Head of caudate nucleus (tissue), 42 donors: Measurements from ENCODE around the gene PRR23A.
"Not testable (repeated sequence)": the region's sequence is repeated elsewhere in the genome, so short reads cannot be mapped to it uniquely, and the experiment has no call there.

ENCODE experiments used
- DNase-seq, 42 donors: peaks; one replicate each; pipeline versions ENCODE4 v3.0.0 to v3.0.0-alpha.2; 2020 to 2021; ENCODE audit warnings: mixed read lengths in 7 of 42
- intact Hi-C: fragments of 100-400 bp; cut with DNase I; formaldehyde crosslinking; loops from one replicate; pipeline ENCODE4 v1.15.0; 2022

Gene PRR23A

DNA sequence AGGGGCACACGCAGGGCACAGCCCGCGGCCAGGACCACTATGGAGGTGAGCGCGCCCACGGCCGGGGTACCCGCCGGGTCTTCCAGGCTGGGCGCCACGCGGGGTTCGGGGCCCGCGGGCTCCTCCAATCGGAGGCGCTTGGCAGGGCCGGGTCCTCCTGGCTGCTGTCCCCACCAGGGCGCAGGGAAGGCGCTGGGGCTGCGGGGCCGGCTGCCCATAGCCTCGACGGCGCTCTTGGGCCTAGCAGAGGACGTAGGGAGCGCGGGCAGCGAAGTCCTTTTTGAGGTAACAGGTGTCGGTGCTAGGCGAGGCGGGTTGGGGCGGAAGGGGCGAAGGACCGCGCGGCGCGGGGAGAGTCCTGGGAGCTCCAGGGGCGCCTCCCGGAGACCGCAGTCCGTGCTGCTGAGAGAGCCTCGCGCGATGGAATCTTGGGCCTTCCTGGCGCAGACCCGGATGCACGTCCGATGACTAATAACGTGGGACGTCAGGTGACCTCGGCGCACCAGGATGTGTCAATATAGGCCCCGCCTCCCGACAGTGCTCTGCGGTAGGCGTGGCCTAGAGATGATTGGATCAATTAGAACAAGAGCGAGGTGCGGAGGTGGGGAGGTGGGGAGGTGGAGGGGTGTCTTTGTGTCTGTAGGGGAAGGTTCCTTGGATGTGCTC lies at the start of gene PRR23A:
TSS of gene PRR23A (minus strand) at position 218 of the 666 bp plus-strand sequence. CDS start at position 218, 0 bp downstream.
- DNase-seq: no peak
- intact Hi-C loops: no loop called here

DNA sequence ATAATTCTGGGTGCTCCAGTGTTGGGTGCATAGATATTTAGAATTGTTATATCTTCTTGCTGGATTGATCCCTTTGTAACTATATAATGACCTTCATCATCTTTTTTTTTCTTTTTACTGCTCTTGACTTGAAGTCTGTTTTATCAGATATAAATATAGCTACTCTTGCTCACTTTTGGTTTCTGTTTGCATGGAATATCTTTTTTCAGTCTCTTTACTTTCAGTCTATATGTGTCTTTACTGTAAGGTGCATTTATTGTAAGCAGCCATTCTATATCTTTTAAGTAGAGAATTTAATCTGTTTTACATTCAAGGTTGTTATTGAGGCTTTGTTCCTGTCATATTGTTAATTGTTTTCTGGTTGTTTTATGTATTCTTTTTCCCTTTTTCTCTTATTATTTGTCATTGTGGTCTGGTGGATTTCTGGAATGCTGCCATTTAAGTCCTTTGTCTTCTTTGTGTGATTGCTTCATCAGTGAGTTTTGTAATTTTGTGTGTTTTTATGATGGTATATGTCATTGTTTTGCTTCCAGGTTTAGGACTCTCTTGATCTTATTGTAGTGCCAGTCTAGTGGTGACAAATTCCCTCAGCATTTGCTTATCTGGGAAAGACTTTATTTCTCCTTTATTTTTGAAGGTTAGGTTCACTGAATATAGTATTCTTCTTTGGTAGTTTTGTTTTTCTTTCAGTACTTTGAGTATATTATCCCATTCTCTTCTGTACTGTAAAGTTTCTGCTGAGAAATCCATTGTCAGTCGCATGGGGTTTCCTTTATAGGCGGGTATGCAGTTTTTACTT lies 46.9 kb upstream of the PRR23A start:
- no peak for DNase-seq
- intact Hi-C loops: no loop called here

DNA sequence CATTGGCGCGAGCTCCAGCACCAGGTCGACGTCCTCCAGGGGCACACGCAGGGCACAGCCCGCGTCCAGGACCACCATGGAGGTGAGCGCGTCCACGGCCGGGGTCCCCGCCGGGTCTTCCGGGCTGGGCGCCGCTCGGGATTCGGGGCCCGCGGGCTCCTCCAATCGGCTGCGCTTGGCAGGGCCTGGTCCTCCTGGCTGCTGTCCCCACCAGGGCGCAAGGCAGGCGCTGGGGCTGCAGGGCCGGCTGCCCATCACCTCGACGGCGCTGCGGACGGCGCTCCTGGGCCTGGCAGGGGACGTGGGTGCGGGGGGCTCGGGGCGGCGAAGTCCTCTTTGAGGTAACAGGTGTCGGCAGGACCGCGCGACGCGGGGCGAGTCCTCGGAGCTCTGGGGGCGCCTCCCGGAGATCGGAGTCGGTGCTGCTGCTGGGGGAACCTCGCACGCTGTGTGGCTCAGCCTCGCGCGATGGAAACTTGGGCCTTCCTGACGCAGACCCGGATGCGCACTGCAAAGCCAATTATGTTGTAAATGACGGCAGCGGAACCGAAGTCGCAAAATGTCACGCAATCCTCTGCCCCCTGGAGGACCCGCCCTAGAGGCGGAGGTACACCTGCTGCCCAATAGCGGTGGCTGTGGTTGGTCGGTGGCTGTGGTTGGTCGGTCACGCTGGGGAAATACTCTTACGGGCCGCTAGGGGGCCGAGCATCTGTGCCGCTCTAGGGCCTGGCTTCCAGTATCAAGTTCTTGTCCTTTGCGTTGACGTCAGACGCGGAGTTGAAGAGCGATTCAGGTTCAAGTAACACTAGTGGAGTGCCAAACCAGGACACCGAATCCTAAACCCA lies 38.5 kb upstream of the PRR23A start, which contains the start of gene PRR23C:
TSS of gene PRR23C (minus strand) at position 527 of the 845 bp plus-strand sequence. CDS start at position 255, 272 bp downstream.
- DNase-seq: no peak
- intact Hi-C loops: no loop called here

DNA sequence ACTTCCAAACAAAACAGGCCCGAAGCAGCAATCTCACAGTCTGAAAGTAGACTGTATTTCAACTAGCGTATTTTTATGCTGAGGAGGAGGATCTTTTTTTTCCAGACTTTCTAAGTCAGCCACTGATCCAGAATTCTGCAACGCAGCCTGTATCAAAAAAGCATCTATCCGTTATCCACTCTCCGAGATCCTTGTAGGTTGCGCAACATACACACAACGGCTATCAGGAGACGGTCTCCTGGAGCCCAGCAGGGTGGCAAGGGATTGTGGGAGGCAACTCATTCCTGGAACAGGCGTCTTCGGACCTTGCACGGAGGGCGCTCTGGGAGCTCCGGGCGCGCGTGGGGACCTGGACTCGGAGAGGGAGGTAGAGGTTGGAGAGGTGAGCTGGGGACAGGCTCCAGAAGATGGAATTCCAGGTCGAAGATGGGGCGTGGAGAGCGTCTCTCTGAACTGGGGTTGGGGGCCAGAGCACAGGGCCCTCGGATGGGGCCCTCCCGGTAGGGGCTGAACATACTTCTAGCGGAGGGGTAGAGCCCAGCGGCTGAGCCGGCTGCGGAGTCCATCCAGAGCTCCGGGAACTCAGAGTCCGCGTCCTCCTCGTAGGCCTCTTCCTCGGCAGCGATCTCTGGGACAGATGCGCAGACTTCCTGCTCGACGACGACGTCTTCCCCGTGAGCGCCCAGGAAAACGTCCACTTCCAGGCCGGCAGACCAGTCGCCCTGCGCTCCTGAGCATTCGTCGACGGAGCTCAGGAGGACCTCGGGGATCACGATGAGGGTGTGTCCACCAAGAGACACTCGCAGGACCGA lies 37.7 kb upstream of the PRR23A start:
- DNase-seq: no peak

DNA sequence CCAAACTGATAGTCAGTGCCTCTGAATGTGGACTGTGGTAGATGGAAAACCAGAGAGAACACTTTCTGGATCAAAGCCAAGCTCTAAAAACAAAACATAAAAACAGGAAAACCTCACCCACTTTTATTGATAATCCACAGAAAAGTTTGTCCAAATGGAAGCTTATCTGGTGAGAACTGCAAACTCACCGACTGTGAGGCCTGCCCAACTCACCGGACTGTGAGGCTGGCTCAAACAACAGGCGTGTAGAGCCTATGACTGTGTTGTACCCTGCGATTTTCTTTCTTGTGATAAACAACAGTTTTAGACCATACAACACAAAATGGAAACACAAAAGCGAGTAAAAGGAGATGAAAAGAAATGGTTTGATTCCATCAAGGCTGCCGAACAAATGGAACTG lies 31.4 kb upstream of the PRR23A start:
- intact Hi-C loops: no loop called here
- DNase-seq: no peak

More for the DNA sequence above, 37.7 kb upstream of the PRR23A start:
- intact Hi-C loops: no loop called here

DNA sequence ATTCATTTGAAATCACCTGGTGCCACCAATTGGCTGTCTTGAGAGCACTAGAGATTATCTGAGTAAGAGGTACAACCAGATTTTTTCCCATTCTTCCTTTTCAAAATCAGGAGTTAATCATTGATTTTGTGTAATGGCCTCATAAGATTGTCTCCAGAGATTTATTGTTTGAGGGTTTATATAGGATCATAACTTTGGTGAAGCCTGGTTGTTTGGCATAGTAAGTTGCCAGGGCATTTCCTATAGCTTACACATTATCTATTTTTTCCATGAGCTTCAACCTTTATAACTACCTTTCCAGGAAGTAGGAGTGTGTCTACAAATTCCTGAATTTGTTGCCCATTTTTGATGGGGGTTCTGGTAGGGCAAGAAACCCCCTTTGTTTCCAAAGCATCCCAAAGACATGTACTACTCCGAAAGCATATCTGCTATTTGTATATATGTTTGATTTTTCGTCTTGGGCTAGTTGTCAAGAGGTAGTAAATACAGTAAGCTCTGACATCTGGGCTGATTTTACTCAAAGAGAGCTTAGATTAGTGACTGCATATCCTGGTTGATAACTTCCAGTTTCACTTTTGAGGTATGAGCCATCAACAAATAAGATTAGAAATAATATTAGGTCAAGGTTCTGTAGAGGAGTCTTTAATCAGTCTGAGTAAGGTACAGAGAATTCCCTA lies 26.4 kb upstream of the PRR23A start:
- DNase-seq: no peak
- intact Hi-C loops: no loop called here

DNA sequence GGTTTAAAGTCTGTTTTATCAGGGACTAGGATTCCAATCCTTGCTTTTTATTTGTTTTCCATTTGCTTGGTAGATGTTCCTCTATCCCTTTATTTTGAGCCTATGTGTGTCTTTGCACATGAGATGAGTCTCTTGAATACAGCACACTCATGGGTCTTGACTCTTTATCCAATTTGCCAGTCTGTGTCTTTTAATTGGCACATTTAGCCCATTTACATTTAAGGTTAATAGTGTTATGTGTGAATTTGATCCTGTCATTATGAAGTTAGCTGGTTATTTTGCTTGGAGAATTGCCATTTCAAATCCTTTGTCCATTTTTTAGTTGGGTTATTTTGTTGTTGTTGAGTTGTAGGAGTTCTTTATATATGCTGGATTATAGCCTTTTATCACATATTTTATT lies 24.5 kb upstream of the PRR23A start:
- DNase-seq, intact Hi-C loops: not testable (repeated sequence)

DNA sequence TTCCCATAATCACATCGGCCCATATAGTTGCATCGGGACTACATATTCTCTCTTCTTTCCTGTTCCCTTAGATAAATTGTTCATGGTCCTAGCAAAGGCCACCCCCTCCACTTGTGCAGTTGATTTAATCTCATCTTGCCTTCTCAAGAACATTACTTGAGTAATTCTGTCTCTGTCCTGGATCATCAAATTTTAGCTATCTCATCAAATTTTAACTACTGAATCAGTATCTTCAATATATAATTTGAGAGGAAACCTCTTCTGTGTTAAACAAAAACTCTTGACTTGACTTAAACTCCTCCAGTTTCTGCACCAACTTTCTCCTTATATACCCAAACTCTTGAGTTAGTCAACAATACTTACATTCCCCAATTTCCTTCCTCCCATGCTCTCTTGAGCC lies 18.9 kb upstream of the PRR23A start:
- intact Hi-C loops: no loop called here
- DNase-seq: no peak

DNA sequence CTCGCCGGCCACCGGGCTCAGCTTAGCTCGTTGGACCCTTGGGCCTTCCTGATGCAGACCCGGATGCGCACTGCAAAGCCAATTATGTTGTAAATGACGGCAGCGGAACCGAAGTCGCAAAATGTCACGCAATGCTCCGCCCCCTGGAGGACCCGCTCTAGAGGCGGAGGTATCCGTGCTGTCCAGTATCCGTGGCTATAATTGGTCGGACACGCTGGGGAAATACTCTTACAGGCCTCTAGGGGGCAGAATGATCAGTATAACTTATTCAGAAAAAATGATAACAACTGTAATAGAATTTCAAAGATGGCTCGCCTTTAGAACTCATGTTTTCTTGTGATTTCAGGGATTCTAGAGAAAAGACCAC lies 14.8 kb upstream of the PRR23A start, which contains the start of gene PRR23B:
TSS of gene PRR23B (minus strand) at position 59 of the 367 bp plus-strand sequence. CDS start 265 bp downstream, outside the sequence.
- intact Hi-C loops: no loop called here
- DNase-seq: no peak

DNA sequence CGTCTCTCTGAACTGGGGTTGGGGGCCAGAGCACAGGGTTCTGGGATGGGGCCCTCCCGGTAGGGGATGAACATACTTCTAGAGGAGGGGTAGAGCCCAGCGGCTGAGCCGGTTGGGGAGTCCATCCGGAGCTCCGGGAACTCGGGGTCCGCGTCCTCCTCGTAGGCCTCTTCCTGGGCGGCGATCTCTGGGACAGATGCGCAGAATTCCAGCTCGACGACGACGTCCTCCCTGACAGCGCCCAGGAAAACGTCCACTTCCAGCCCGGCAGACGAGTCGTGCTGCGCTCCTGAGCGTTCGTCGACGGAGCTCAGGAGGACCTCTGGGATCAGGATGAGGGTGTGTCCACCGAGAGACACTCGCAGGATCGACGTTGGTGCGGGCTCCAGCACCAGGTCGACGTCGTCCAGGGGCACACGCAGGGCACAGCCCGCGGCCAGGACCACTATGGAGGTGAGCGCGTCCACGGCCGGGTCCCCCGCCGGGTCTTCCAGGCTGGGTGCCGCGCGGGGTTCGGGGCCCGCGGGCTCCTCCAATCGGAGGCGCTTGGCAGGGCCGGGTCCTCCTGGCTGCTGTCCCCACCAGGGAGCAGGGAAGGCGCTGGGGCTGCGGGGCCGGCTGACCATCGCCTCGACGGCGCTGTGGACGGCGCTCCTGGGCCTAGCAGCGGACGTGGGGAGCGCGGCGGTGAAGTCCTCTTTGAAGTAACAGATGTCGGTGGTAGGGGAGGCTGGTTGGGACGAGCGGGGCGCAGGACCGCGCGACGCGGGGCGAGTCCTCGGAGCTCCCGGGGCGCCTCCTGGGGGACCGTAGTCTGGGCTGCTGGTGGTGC lies 14.2 kb upstream of the PRR23A start:
- DNase-seq: no peak
- intact Hi-C loops: no loop called here

DNA sequence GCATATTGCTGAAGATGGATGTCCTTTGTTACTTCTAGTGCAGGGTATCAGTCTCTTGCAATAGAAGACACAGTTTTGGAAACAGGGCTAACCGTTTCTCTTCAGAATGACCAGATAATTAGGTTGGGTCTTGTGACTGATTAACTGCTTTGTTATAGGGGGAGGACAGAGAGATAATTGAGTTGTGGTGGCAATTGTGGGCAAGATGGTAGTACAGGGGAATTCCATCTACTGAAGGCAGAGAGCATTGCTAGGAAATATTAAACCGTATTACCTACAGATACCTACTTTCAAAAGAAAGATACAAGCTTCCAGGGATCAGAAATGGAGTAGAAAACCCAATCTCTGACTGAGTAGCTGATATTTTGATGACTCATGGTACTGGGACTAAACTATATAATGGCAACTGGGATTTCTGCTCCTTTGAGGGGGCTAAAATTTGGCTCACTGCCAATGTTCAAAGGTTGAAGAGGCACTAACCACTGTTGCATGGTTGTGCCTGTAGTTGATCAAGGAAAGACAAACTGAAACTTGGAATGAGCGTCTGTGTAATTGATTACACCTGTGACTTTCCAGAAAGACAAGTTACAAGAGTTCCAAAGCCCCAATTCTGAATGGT lies 10.5 kb upstream of the PRR23A start:
- intact Hi-C loops: no loop called here
- no peak for DNase-seq

DNA sequence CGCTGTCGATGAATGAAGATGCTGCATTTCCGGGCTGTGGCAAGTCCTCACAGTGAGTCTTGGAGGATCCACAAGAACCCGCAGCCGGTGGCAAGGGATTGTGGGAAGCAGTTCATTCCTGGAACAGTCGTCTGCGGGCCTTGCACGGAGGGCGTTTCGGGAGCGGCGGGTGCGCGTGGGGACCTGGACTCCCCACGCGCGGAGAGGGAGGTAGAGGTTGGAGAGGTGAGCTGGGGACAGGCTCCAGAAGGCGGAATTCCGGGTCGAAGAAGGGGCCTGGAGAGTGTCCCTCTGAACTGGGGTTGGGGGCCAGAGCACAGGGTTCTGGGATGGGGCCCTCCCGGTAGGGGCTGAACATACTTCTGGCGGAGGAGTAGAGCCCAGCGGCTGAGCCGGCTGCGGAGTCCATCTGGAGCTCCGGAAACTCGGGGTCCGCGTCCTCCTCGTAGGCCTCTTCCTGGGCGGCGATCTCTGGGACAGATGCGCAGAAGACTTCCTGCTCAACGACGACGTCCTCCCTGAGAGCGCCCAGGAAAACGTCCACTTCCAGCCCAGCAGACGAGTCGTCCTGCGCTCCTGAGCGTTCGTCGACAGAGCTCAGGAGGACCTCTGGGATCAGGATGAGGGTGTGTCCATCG lies 593 bp downstream of the PRR23A start:
- intact Hi-C loops: no loop called here
- DNase-seq: no peak

DNA sequence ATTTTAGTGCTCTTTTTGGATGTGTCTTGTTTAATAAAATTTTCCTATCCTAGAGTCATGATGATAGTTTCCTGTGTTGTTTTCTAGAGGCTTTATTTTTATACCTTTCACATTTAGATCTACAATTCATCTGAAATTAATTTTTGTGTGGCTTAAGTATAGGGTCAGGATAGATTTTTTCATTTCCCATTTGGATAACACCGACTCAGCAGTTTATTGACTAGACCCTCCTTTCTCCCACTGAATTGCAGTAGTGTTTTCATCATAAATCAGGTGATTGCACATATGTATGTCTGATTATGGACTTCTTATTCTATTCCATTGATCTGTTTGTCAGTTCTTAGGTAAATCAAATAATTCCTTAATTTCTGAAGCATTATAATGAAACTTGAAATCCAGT lies 10.4 kb downstream of the PRR23A start:
- intact Hi-C loops: no loop called here
- no peak for DNase-seq

DNA sequence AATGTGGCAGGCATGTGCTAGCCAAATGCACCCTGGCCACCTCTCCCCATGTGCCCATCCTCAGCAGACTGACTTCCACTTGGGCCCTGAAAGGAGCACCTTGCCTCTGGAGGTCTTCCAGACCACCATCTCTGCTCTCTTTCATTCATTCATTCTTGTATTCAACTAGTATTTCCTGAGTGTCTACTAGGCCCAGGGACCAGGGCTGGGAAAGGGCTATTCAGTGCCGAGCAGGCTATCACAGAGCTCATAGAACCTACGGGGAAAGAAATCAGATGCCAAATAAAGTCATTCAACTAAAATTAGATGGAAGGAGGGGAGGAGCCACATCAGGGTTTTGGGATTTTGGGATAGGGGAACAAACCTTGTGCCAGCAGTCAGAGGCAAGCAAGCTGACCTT lies 18.9 kb downstream of the PRR23A start:
- no peak for DNase-seq
- intact Hi-C loops: no loop called here

DNA sequence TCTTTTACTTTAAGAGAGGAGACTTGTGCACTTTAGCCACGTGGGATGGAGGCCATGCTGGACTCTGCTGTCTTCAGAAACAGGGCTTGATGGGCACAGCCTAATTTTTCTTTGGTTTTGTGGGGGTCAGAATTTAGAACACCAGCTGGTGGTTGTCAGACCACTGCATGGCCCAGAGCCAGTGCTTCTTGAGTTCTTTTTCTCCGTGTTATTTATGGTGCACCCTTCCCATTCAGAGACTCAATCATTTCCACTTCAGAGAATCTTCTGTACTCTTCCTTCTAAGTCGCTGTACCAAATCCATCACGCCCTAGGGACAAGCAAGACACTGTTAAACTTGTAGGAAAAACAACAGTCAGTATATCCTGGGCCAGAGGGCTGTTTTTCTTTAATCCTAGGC lies 20.1 kb downstream of the PRR23A start:
- intact Hi-C loops: no loop called here
- no peak for DNase-seq

DNA sequence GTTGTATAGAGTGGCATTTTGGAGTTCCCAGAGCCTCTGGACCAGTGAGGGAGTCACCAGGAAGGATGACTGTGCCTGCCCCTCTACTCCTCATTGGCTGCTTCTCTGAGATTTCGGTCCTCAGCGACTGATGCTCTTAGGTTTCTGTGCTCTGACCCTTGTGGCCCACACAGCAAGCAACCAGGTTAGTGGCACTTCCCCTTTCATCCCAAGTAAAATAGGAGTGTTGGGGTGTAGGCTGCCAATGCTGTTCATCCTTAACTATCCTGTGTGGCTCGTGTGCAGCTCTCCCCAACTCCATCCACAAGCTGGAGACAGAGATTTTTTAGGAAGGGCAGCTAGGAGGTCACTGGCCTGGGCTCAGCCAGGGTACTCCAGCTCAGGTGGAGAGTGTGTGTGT lies 21.3 kb downstream of the PRR23A start:
- intact Hi-C loops: no loop called here
- DNase-seq: no peak

DNA sequence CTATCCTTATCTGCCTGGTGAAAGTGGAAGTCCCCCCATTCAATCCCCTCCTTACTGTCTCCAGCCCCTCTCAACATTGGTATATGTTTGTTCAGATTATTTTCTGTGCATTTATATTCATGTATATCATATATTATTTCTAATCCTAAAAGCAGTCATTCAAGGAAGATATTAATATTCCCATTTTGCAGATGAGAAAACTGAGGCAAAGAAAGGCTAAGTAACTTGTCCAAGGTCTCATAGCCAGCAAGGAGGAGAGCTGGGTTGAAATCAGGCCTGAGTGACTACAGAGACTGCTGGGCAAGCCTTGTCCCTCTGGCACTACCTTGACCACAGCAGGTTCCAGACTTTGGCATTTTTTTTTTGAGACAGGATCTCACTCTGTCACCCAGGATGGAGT lies 30.0 kb downstream of the PRR23A start:
- DNase-seq: no peak
- intact Hi-C loops: no loop called here
